MM.1S (cell line): ENCODE measurements around the gene PARK7.

Source experiments
- EZH2 ChIP-seq: fragments of 300-600 bp; sonication (generic); optimal IDR thresholded peaks from 2 replicates; pipeline ENCODE3; 2017; ENCODE audit warnings: low read depth, mild to moderate bottlenecking, antibody characterized with exemption, low read length, mixed read lengths
- TF ChIP-seq, protein P1 (sequence below): fragments of 300-600 bp; sonication (generic); IDR thresholded peaks from 2 replicates; pipeline ENCODE4 v1.5.1; 2016; ENCODE audit warnings: antibody characterized with exemption, low read length, mixed read lengths

DNA sequence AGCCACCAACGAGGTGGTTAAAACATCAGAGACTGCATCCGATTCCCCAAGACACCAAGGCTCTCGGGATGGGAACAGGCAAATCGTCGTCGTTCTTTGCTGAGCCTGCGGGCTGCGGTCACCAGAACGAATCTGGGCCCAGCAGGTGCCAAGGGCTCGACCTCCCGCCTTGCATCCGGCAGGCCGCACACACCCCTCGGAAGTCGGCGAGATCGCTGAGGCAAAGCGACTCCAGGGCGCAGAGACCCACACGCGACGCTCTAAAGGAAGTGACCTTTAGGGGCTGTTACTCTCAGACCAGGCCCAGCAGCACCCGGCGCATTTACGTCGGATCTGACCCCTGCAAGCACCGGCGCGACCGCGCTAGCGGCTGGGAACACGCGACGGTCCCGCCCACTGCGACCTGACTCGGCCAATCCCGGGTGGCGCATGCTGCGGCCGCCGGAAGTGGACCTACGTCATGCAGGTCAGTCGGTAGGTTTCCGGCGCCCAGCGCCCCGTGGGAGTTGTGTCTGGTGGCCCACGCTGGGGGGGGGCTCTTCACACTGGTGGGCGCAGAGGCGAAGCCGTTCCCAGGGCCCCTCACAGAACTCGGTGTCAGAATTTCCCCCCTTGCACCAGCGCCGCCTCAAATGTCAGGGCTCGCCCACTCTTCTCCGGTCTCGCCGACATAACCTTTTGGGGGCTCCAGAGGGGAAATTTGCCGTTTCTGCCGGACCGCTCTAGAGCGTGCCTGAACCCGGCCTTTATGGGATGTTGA is 7.5 kb upstream of the PARK7 start:
- no peak for TF ChIP-seq EZH2
- TF ChIP-seq, protein P1, sequence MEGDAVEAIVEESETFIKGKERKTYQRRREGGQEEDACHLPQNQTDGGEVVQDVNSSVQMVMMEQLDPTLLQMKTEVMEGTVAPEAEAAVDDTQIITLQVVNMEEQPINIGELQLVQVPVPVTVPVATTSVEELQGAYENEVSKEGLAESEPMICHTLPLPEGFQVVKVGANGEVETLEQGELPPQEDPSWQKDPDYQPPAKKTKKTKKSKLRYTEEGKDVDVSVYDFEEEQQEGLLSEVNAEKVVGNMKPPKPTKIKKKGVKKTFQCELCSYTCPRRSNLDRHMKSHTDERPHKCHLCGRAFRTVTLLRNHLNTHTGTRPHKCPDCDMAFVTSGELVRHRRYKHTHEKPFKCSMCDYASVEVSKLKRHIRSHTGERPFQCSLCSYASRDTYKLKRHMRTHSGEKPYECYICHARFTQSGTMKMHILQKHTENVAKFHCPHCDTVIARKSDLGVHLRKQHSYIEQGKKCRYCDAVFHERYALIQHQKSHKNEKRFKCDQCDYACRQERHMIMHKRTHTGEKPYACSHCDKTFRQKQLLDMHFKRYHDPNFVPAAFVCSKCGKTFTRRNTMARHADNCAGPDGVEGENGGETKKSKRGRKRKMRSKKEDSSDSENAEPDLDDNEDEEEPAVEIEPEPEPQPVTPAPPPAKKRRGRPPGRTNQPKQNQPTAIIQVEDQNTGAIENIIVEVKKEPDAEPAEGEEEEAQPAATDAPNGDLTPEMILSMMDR, result no peak
